Cardiac septum (tissue), 1 donor: ENCODE data around the gene SEC24B. TPM values are rescaled to one million over a fixed set of nuclear protein-coding genes. Genes with fewer than 3 reads are reported as not detected.

Source experiments
- DNase-seq: peaks from one replicate; pipeline ENCODE4 v3.0.0-alpha.2; 2020; ENCODE audit warnings: low spot score
- intact Hi-C: fragments of 100-400 bp; cut with DNase I; formaldehyde crosslinking; loops from one replicate; pipeline ENCODE4 v1.14.0; 2022
- long read RNA-seq: library from polyadenylated mRNA; unstranded; transcript quantifications from one replicate; pipeline ENCODE4 v2.0.0, GENCODE V29; 2021
- total RNA-seq: library from RNA; stranded (reverse); fragmentation: NEBNext Ultra II Directional; extraction: Animal tissue kit (Norgen Biotek cat#: 25700); gene quantifications from one replicate; pipeline ENCODE4 v1.2.1, GENCODE V29; 2021
- donor health status: DM: no; HTN: no; CAD: no.

SEC24B gene
- 26.6 TPM for total RNA-seq
- long read RNA-seq, full-length matches to known transcripts: 3 of 15 reads
- long read RNA-seq, partial matches to known transcripts: 8 of 15 reads
- long read RNA-seq, other reads (novel, unspliced or antisense): 4 of 15 reads

- intact Hi-C loops: loop anchor here (1.0 to 5.0 kb wide), 4 partner anchors 39 to 381 kb away; partner anchors contain the start of genes CASP6, GAR1 and MCUB
- peak; percentile 97 for DNase-seq
Observed at GRCh38 chr4:109433205-109434006, at the start of gene SEC24B. Gene SEC24B, plus strand, starts transcription at chr4:109433815. Its CDS starts 55 bp downstream, at chr4:109433870.

GRCh38 chr4:109383823-109384222 is 49.8 kb upstream of the SEC24B start:
- no peak for DNase-seq
- intact Hi-C loops: no loop called here

DNA sequence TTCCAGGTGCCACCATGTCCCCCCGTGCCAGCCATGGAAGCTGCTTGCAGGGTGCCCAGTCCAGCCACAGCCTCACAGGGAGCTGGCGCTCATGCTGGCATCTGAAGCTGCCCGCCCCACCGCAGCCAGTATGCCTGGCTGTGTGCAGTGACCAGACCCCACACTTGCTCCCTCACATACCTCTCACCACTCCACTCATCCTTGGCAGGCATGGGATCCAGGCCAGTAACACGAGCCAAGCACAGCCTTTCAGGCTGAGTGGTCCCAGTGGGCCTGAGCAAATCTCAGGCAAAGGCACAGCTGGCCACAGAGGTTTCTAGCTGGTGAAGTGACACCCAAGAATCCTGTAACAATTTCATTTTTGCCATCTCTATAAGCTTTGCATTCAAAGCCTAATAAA is 48.4 kb upstream of the SEC24B start:
- intact Hi-C loops: no loop called here
- DNase-seq: no peak

DNA sequence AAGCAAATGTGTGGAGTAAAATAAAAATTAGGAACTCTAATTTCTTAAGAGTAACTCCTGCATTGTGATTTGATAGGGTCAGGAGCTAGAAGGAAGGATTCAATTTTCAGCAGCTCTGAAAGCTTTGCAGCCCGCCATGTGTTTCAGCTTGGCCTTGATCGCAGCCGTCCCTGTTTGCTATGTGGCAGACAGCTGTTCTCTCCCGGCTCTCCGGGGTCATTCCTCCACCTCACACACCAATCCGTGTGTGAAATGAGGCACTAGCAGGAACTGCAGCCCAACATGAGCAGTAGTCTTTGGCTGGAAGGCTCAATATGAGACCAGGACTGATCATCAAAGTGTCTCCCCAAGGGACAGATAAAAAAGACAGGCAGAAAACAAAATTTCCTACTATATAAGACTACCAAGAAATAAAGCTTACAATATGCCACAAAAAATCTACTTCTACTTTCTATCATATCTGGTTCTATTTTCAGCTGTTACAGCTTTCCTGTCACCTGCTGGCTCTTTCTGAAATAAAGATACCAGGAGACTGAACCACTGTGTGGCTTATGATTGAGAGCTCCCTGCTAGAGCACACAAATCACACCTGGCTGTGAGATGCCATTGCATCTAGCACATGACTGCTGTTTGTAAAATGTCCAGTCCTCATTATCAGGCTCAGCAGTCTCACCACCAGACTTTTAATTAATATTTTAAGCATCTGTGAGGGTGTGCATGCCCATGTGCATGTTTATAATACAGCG is 44.1 kb upstream of the SEC24B start:
- intact Hi-C loops: no loop called here
- DNase-seq: no peak

DNA sequence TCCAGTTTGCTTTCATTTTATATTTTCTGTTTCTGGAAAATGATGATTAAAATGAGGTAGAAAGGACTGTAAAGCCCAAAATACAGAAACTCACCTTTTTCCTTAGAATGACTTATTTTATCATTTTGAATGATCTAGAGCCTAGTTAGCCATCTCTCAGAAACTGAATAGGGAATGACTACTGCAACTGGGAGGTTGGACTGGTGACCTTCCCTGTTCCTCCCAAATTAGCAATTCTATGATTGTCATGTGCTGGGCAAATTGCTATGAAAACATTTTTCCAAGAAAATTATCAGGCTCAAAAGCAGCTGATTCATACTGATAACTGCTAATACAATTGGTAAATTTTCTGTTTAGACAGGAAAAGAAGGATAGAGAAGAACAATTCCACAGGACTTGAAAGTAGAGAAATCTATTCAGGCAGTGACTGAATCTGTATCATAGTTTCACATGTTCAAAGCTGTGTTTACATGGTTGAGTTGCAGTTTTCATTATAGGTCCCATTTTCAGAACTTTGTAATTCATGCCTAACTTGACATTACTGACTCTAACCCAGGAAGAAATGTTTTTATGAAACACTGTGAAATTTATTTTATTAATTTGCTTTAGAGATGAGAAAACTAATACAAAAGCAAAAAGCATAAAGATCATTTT is 43.4 kb upstream of the SEC24B start:
- DNase-seq: no peak
- intact Hi-C loops: no loop called here

DNA sequence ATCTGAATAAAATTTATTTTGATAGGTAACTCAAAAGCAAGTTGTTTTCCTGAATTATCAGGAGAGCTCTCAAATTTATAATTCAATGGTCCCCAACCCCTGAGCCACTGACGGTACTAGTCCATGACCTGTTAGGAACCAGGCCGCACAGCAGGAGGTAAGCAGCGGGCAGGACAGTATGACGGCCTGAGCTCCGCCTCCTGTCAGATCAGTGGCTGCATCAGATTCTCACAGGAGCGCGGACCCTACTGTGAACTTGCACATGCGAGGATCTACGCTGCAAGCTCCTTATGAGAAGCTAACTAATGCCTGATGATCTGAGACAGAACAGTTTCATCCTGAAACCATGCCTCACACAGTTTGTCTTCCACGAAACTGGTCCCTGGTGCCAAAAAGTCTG is 37.9 kb upstream of the SEC24B start:
- DNase-seq: no peak
- intact Hi-C loops: no loop called here

- DNase-seq: no peak
- intact Hi-C loops: no loop called here
Observed at GRCh38 chr4:109398928-109399327, 34.7 kb upstream of the SEC24B start.

DNA sequence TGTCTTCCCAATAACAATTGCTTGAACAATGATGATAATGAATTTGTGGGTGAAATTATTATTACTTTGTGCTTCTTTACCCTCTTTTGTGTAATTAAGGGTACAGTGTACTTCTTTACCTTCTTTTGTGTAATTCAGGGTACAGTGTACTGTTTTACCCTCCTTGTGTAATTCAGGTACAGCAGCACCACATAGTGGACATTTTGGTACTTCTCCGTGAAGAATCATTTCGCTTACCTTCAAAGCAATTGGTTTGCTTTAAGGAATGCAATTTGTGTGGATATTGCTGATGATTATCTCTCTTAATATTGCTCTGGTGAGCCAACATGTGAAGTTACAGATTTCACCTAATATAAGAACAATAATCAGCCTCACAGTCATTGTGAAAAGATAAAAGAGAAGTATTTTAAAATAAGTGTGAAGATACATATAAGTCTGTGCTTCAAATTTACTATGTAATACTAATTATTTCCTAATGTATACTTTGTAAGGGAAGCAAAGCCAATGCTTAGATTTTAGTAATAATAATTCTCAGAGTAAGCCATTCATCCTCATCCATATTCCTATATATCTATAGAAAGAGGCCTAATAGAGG is 27.2 kb upstream of the SEC24B start:
- intact Hi-C loops: loop anchor here (2.0 to 10.0 kb wide), 2 partner anchors 572 to 722 kb away; no protein-coding TSS in a partner anchor
- DNase-seq: no peak

GRCh38 chr4:109407027-109407737 is 26.4 kb upstream of the SEC24B start:
- intact Hi-C loops: loop anchor here (2.0 to 10.0 kb wide), 2 partner anchors 572 to 722 kb away; no protein-coding TSS in a partner anchor

DNA sequence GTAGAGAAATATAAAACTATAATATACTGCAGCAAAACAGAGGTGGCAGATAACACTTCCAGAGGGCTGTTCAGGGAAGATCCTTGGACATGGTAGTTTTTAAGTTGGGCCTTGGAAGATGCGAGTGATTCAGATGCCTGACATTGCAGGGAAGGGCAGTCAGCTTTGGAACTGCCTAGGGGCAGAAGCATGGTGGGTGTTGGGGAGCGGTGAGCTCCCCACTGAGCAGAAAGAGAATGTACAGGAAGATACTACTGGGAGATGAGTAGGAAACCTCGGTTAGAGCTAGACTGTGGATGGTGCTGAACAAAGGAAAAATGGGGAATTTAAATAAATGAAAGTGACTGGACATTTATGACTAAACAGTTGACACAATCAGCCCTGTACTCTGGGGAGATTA is 24.9 kb upstream of the SEC24B start:
- intact Hi-C loops: loop anchor here (10.0 kb wide), 1 partner anchor 724 kb away; no protein-coding TSS in a partner anchor
- DNase-seq: no peak

More at GRCh38 chr4:109407027-109407737, 26.4 kb upstream of the SEC24B start:
- DNase-seq: no peak

DNA sequence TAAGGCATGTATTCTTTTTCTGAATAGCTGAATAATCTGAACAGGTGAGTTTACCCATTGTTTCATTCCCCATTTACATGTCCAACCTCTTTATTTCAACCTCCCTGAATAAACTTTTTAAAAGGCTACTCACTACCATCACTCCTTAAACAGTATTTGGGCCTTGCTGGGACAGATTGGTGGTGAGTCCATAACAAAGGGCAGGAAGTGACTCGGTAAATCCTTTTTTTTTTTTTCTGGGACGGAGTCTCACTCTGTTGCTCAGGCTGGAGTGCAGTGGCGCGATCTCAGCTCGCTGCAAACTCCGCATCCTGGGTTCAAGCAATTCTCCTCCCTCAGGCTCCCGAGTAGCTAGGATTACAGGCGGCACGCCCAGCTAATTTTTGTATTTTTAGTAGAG is 23.4 kb upstream of the SEC24B start:
- intact Hi-C loops: no loop called here
- no peak for DNase-seq

DNA sequence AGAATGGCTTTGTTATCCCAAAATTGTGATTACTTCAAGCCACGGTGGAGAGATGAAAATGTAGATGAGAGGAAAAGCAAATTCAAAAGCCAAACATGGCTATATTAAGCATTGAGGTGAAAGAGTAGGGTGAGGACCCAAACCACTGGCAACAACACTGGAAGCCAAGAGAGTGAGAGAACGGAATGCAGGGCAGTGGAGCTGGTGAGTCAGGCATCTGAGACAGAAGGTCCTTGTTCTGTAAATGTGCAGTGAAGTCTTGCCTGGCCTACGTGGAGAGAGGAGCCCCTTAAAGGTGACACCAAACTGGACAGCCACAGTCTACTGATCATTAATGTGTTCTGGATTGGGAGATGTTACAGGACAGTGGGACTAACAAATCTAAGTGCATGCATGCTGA is 22.8 kb upstream of the SEC24B start:
- intact Hi-C loops: no loop called here
- DNase-seq: no peak

- intact Hi-C loops: no loop called here
- DNase-seq: no peak
Observed at GRCh38 chr4:109411964-109412363, 21.7 kb upstream of the SEC24B start.

- DNase-seq: no peak
- intact Hi-C loops: no loop called here
Observed at GRCh38 chr4:109412776-109413175, 20.8 kb upstream of the SEC24B start.

DNA sequence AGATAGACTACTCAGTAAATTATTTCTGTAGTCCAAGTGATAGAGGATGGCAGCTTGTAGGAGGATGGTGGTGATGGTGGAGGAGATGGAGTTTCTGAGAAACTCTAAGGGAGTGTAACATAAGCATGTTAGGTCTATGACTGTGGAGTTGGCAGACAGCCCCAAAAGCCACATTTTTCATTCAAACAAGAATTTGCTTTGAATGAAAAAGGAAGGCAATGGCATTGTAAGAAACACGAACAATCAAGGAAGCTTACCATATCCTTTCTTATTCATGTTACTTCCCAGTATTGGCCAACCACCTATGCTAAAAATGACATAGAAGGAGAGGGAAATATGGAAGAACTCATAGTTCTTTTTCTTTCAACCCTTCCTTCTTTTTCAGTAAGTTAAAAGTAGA is 18.7 kb upstream of the SEC24B start:
- intact Hi-C loops: no loop called here
- no peak for DNase-seq

- intact Hi-C loops: no loop called here
- DNase-seq: no peak
Observed at GRCh38 chr4:109418588-109418987, 15.0 kb upstream of the SEC24B start.

DNA sequence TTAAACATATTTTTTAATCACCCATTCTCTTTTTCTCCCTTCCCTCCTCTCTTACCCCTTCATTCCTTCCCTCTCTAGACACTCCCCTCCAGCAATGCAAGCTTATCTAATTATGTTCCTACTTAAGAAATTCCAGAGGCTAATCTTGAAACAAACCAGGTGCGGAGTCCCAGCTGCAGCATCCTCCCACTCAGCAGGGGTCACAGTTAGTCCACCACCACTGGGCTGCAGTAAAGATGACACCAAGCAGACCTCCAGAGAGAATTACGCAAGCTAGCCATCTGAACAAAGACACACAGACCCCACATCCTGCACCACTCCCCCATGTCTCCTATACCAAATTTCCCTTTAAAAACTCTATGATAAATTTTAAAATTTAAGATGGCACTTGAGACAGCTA is 13.9 kb upstream of the SEC24B start:
- intact Hi-C loops: no loop called here
- DNase-seq: no peak

DNA sequence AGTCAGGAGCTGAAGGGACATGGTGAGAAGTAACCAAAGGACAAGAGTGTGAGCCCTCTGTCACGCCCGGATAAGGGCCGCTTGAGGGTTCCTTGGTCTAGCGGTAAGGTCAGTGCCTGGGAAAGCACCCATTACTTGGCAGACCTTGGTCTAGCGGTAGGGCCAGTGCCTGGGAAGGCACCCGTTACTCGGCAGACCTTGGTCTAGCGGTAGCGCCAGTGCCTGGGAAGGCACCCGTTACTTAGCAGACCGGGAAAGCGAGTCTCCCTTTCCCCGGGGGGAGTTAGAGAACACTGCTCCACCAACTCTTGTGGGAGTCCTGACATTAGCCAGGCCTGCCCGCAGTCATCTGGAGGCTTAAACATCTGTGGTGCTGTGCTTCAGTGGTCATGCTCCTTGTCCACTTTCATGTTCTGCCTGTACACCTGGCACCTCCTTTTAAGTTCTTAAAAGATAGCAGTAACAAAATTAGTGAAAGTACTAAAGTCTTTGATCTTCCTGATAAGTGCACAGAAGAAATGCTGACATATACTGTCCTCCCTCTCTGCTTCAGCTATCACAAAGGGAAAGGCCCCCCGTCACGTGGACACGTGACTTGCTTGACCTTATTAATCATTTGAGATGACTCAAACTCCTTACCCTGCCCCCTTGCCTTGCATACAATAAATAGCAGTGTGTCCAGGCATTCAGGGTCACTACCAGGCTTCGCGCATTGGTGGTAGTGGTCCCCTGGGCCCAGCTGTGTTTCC is 9.3 kb upstream of the SEC24B start:
- no peak for DNase-seq
- intact Hi-C loops: no loop called here
